GM23248 (cell line): ENCODE results near the gene CEP112.

Experiments used
- EZH2 ChIP-seq: fragments of 200-600 bp; sonication (generic); IDR thresholded peaks from 2 replicates; pipeline ENCODE4 v1.6.1; 2018; ENCODE audit warnings: antibody characterized with exemption, mild to moderate bottlenecking; ENCODE audit not compliant: insufficient read depth, poor library complexity, severe bottlenecking
- EZH2phosphoT487 ChIP-seq: fragments of 200-600 bp; sonication (generic); IDR thresholded peaks from 2 replicates; pipeline ENCODE4 v1.6.1; 2018; ENCODE audit warnings: antibody characterized with exemption, moderate library complexity, mild to moderate bottlenecking, low read depth; ENCODE audit not compliant: insufficient read depth

GRCh38 chr17:65902155-65902554, 289.8 kb downstream of the CEP112 start:
- TF ChIP-seq EZH2 (no peak), EZH2phosphoT487 (no peak)
